SK-N-MC (cell line): ENCODE results near the gene PREX1.

Experiments used
- EZH2 ChIP-seq: fragments of 200-600 bp; sonication (generic); IDR thresholded peaks from one replicate; pipeline ENCODE4 v1.6.1; 2017; ENCODE audit warnings: antibody characterized with exemption
- FOXP2 ChIP-seq: optimal IDR thresholded peaks from 2 replicates; pipeline ENCODE3; 2011; ENCODE audit warnings: mild to moderate bottlenecking, moderate library complexity; ENCODE audit not compliant: insufficient read depth; ENCODE audit errors: extremely low read length, control extremely low read depth
- POLR2AphosphoS5 ChIP-seq: IDR thresholded peaks from 2 replicates; pipeline ENCODE4 v1.6.1; 2012; ENCODE audit warnings: mild to moderate bottlenecking, low read depth, low read length, borderline replicate concordance

GRCh38 chr20:48851579-48851978 lies 23.8 kb upstream of the PREX1 start:
- TF ChIP-seq POLR2AphosphoS5 (no peak), EZH2 (no peak), FOXP2 (no peak)
